Adipocyte (in vitro differentiated cells): ENCODE measurements around the gene SDCBP2.

Experiments
- DNase-seq: peaks from one replicate; pipeline ENCODE4 v3.0.0-alpha.2; 2015; ENCODE audit warnings: low read depth
- H3K27me3 ChIP-seq: replicated peaks from 2 replicates; pipeline ENCODE4 v1.7.0; 2013; ENCODE audit warnings: mild to moderate bottlenecking, low read length, moderate library complexity; ENCODE audit not compliant: control insufficient read depth, insufficient read depth
- H3K36me3 ChIP-seq: 2 replicates; pipeline ENCODE4 v1.7.0; 2013; ENCODE audit warnings: low read length, mild to moderate bottlenecking, moderate library complexity; ENCODE audit not compliant: control insufficient read depth, insufficient read depth, severe bottlenecking
- H3K4me1 ChIP-seq: 2 replicates; pipeline ENCODE4 v1.7.0; 2013; ENCODE audit warnings: mild to moderate bottlenecking, low read length, moderate library complexity; ENCODE audit not compliant: control insufficient read depth, insufficient read depth
- H3K4me3 ChIP-seq: 2 replicates; pipeline ENCODE4 v1.7.0; 2013; ENCODE audit warnings: mild to moderate bottlenecking, low read length, moderate library complexity
- H3K9ac ChIP-seq: 2 replicates; pipeline ENCODE4 v1.7.0; 2013; ENCODE audit warnings: mild to moderate bottlenecking, low read length, moderate library complexity
- H3K9me3 ChIP-seq: 2 replicates; pipeline ENCODE4 v1.7.0; 2013; ENCODE audit warnings: mild to moderate bottlenecking, low read length, moderate library complexity; ENCODE audit not compliant: control insufficient read depth

Gene SDCBP2

GRCh38 chr20:1336699-1337367, 7.9 kb upstream of the SDCBP2 start:
- H3K4me3 ChIP-seq = no peak overlapping the region
- H3K36me3 ChIP-seq = peaks cover 13% of the 10 kb centered on the region
- peaks cover 22% of the 10 kb centered on the region for H3K4me1 ChIP-seq
- no peak for DNase-seq
- H3K27me3 ChIP-seq = no peaks in the 10 kb centered on the region
- no peak overlapping the region for H3K9ac ChIP-seq
- no peaks in the 10 kb centered on the region for H3K9me3 ChIP-seq

DNA sequence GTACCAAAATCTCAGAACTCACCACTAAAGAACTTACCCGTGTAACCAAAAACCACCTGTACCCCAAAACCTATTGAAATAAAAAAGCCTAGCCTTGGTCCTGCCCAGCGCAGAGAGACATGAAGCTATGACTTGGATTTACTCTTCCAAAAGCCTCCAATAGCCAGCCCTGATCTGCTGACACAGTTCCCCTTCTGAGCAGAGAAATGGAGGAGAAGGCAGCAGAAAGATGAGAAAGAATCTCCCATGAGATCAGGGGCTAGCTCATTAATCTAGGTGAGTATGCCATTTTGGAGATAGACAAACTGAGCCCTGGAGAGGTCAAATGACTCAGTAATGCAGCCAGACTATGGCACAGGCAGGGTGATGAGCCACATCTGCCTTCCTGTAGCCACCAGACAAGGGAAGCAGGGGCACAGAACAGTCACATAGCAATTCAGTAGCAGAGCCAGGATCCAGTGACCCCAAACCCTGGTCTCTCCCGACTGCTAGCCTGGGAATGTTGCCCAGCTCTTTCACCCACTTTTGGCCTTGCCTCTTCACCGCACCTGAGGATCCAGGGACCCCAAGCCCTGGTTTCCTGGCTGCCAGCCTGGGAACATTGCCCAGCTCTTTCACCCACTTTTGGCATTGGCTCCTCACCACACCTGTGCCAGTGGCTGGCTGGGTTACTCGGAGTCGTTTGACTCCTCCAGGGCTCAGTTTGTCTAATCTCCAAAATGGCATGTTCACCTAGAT, 7.2 kb upstream of the SDCBP2 start:
- Histone ChIP-seq H3K36me3 (peaks cover 13% of the 10 kb centered on the region), H3K27me3 (no peaks in the 10 kb centered on the region), H3K9ac (no peak overlapping the region), H3K9me3 (no peaks in the 10 kb centered on the region), H3K4me1 (peaks cover 17% of the 10 kb centered on the region), H3K4me3 (no peak overlapping the region)
- no peak for DNase-seq

GRCh38 chr20:1334761-1335160, 5.8 kb upstream of the SDCBP2 start:
- Histone ChIP-seq H3K9ac (no peak overlapping the region), H3K4me3 (no peak overlapping the region), H3K4me1 (peaks cover 30% of the 10 kb centered on the region), H3K36me3 (peaks cover 13% of the 10 kb centered on the region), H3K27me3 (no peaks in the 10 kb centered on the region), H3K9me3 (no peaks in the 10 kb centered on the region)
- no peak for DNase-seq

DNA sequence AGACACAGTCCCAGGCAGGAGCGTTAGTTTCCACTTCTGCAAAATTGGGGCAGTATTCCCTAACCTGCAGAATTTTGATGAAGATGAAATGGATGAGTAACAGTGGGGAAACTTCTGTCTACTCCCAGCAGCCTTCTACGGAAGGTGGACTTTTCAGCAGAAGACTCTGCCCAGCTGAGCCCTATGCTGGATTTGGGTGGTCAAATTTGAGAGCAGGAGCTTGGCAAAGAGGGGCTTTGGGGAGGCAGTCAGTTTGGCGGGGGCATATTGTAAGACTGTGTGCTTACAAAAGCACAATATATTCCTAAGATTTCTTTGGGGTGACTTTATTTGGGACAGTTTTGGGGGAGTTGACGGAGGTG, 5.4 kb upstream of the SDCBP2 start:
- Histone ChIP-seq H3K36me3 (peaks cover 13% of the 10 kb centered on the region), H3K27me3 (no peaks in the 10 kb centered on the region), H3K9ac (no peak overlapping the region), H3K9me3 (no peaks in the 10 kb centered on the region), H3K4me3 (no peak overlapping the region), H3K4me1 (peaks cover 34% of the 10 kb centered on the region)
- DNase-seq = no peak

GRCh38 chr20:1333462-1334369, 4.8 kb upstream of the SDCBP2 start:
- H3K9ac ChIP-seq = no peak overlapping the region
- H3K36me3 ChIP-seq = peaks cover 13% of the 10 kb centered on the region
- H3K4me1 ChIP-seq = peaks cover 38% of the 10 kb centered on the region
- H3K4me3 ChIP-seq = no peak overlapping the region
- no peaks in the 10 kb centered on the region for H3K9me3 ChIP-seq
- H3K27me3 ChIP-seq = no peaks in the 10 kb centered on the region
- no peak for DNase-seq

- no peak for DNase-seq
- H3K9ac ChIP-seq = no peak overlapping the region
- H3K9me3 ChIP-seq = no peaks in the 10 kb centered on the region
- H3K4me3 ChIP-seq = no peak overlapping the region
- no peaks in the 10 kb centered on the region for H3K27me3 ChIP-seq
- peaks cover 13% of the 10 kb centered on the region for H3K36me3 ChIP-seq
- H3K4me1 ChIP-seq = peaks cover 43% of the 10 kb centered on the region
Observed at GRCh38 chr20:1332749-1333300, 3.9 kb upstream of the SDCBP2 start.

DNA sequence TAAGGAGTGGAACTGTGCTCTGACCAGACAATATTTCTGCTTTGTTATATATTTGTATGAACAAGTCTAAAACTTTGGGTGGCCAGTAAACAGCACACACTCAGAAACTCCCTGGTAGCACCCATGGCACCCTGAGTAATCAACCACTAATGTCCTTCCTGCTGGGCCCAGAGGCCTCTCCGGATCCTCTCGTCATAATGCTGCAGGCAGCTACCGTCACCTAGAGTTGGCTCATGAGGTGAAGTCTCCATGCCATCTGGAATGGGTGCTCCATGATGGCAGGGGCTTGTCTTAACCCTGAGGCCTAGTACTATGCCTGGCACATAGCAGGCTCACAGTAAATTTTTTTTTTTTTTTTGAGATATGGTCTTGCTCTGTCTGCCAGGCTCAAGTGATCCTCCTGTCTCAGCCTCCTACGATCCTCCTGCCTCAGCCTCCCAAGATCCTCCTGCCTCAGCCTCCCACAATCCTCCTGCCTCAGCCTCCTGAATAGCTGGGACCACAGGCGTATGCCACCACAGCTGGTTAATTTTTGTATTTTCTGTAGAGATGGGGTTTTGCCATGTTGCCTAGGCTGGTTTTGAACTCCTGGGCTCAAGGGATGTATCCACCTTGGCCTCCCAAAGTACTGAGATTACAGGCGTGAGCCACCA, 3.0 kb upstream of the SDCBP2 start:
- DNase-seq = no peak
- no peaks in the 10 kb centered on the region for H3K9me3 ChIP-seq
- no peaks in the 10 kb centered on the region for H3K27me3 ChIP-seq
- H3K4me3 ChIP-seq = no peak overlapping the region
- peaks cover 13% of the 10 kb centered on the region for H3K36me3 ChIP-seq
- peaks cover 52% of the 10 kb centered on the region for H3K4me1 ChIP-seq
- no peak overlapping the region for H3K9ac ChIP-seq

- Histone ChIP-seq H3K36me3 (peaks cover 13% of the 10 kb centered on the region), H3K27me3 (no peaks in the 10 kb centered on the region), H3K9ac (no peak overlapping the region), H3K4me1 (peaks cover 52% of the 10 kb centered on the region), H3K4me3 (no peak overlapping the region), H3K9me3 (no peaks in the 10 kb centered on the region)
- DNase-seq = no peak
Observed at GRCh38 chr20:1331101-1331500, 2.2 kb upstream of the SDCBP2 start.

GRCh38 chr20:1330075-1330830, 1.3 kb upstream of the SDCBP2 start:
- H3K27me3 ChIP-seq = no peaks in the 10 kb centered on the region
- H3K4me1 ChIP-seq = peaks cover 53% of the 10 kb centered on the region
- peak overlapping the region; percentile 11 for H3K9ac ChIP-seq
- DNase-seq = no peak
- no peaks in the 10 kb centered on the region for H3K9me3 ChIP-seq
- peak overlapping the region; percentile 31 for H3K4me3 ChIP-seq
- peaks cover 13% of the 10 kb centered on the region for H3K36me3 ChIP-seq
